ENCODE results near the gene SLC39A6. TPM values are rescaled to one million over a fixed set of nuclear protein-coding genes. Genes with fewer than 3 reads are reported as not detected.
"Not testable (repeated sequence)": the region's sequence is repeated elsewhere in the genome, so short reads cannot be mapped to it uniquely, and the experiment has no call there.

SLC39A6 gene
- total RNA-seq, 1 donor from 2014 or later = 28.9 TPM

DNA sequence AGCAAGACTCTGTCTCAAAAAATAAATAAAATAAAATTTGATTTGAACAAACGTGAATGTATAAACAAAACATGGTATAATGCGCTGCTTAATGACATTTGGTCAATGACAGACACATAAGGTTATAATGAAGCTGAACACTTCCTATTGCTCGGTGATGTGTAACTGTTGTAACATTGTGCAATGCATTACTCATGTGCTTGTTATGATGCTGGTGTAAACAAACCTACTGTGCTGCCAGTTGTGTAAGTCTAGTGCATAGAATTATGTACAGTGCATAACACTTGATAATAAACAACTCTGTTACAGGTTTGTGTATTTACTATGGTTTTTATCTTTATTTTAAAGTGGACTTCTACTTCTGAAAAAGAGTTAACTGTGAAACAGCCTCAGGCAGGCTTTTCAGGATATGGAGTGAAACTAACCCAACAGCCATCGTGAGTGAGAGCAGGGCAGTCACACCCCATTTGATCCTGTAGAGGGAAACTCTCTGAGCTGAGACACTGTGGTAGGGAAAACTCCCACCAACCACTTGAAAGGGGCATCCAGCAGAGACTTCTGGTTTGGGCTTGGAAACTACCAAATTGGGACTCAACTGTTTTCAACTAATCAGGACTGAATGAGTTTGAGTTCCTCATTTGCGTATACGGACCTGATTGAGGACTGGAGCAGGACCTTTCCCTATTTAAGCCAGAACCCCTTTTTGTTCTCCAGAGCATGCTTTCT is 53.1 kb downstream of the SLC39A6 start:
- Histone ChIP-seq H3K9me3 (peaks cover 3% of the 10 kb centered on the region), H3K4me3 (no peak overlapping the region), H3K27ac (no peak overlapping the region), H3K36me3 (no peaks in the 10 kb centered on the region), H3K27me3 (ENCODE audit: low read depth) (no peaks in the 10 kb centered on the region), H3K4me1 (no peaks in the 10 kb centered on the region)
- TF ChIP-seq, protein P1, sequence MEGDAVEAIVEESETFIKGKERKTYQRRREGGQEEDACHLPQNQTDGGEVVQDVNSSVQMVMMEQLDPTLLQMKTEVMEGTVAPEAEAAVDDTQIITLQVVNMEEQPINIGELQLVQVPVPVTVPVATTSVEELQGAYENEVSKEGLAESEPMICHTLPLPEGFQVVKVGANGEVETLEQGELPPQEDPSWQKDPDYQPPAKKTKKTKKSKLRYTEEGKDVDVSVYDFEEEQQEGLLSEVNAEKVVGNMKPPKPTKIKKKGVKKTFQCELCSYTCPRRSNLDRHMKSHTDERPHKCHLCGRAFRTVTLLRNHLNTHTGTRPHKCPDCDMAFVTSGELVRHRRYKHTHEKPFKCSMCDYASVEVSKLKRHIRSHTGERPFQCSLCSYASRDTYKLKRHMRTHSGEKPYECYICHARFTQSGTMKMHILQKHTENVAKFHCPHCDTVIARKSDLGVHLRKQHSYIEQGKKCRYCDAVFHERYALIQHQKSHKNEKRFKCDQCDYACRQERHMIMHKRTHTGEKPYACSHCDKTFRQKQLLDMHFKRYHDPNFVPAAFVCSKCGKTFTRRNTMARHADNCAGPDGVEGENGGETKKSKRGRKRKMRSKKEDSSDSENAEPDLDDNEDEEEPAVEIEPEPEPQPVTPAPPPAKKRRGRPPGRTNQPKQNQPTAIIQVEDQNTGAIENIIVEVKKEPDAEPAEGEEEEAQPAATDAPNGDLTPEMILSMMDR (IDR thresholded peaks at IDR 0.05) = no peak
- peak; percentile 64 to 72 for ATAC-seq
- intact Hi-C loops (cut with DNase I) = no loop called here
- no peak for DNase-seq

DNA sequence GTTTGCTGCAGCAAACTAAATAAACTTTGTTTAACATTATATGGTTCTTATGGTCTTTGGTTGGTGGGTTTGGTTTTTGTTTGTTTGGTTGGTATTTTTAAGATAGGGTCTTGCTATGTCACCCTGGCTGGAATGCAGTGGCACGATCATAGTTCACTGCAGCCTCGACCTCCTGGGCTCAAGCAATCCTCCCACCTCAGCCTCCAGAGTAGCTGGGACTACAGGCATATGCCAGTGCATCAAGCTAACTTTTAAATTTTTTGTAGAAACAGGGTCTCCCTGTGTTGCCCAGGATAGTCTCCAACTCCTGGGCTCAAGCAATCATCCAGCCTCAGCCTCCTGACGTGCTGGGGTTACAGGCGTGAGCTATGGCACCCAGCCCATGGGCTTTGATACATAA is 54.7 kb downstream of the SLC39A6 start:
- intact Hi-C loops (cut with DNase I) = no loop called here
- ATAC-seq = no peak
- Histone ChIP-seq H3K4me3 (no peak overlapping the region), H3K27ac (no peak overlapping the region), H3K27me3 (ENCODE audit: low read depth) (peaks cover under 1% of the 10 kb centered on the region), H3K36me3 (no peaks in the 10 kb centered on the region), H3K4me1 (no peaks in the 10 kb centered on the region), H3K9me3 (no peaks in the 10 kb centered on the region)
- TF ChIP-seq, protein P1 (IDR thresholded peaks at IDR 0.05) = no peak
- DNase-seq = no peak

DNA sequence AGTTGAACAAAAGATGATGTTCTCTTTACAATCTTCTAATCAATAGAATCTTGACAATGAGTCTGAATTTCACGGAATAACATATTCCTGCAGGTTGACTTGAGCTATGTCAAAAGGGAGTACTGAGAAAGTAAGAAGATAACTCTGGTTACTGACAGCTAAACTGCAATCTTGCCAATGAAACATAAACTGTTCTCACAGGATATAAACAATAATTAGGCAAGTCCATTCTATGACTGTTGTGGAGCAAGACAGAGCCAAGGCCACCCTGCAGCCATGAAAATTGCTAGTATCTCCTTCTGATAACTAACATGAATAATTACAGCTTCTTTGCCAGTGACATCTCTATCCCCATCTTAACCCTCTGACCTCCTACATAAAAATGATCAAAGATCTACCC is 55.5 kb downstream of the SLC39A6 start:
- TF ChIP-seq, protein P1 (IDR thresholded peaks at IDR 0.05) = no peak
- ATAC-seq (no peak), DNase-seq (no peak)
- no peaks in the 10 kb centered on the region for H3K36me3 ChIP-seq
- peaks cover 5% of the 10 kb centered on the region for H3K27me3 ChIP-seq (ENCODE audit: low read depth)
- intact Hi-C loops (cut with DNase I) = no loop called here
- no peaks in the 10 kb centered on the region for H3K9me3 ChIP-seq
- no peak overlapping the region for H3K4me3 ChIP-seq
- no peaks in the 10 kb centered on the region for H3K4me1 ChIP-seq
- no peak overlapping the region for H3K27ac ChIP-seq

DNA sequence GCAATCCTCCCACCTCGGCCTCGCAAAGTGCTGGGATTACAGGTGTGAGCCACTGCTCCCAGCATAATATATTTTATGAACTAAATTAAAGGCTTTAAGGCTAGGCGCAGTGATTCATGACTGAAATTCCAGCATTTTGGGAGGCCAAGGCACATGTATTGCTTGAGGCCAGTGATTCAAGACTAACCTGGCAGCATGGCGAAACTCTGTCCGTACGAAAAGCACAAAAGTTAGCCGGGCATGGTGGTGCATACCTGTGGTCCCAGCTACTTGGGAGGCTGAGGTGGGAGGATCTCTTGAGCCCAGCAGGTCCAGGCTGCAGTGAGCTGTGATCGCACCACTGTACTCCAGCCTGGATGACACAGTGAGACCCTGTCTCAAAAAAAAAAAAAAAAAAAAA is 56.7 kb downstream of the SLC39A6 start:
- H3K4me1 ChIP-seq; H3K9me3 ChIP-seq; H3K27me3 ChIP-seq (ENCODE audit: low read depth); DNase-seq; H3K4me3 ChIP-seq; ATAC-seq; intact Hi-C loops (cut with DNase I); H3K27ac ChIP-seq; H3K36me3 ChIP-seq: not testable (repeated sequence)

DNA sequence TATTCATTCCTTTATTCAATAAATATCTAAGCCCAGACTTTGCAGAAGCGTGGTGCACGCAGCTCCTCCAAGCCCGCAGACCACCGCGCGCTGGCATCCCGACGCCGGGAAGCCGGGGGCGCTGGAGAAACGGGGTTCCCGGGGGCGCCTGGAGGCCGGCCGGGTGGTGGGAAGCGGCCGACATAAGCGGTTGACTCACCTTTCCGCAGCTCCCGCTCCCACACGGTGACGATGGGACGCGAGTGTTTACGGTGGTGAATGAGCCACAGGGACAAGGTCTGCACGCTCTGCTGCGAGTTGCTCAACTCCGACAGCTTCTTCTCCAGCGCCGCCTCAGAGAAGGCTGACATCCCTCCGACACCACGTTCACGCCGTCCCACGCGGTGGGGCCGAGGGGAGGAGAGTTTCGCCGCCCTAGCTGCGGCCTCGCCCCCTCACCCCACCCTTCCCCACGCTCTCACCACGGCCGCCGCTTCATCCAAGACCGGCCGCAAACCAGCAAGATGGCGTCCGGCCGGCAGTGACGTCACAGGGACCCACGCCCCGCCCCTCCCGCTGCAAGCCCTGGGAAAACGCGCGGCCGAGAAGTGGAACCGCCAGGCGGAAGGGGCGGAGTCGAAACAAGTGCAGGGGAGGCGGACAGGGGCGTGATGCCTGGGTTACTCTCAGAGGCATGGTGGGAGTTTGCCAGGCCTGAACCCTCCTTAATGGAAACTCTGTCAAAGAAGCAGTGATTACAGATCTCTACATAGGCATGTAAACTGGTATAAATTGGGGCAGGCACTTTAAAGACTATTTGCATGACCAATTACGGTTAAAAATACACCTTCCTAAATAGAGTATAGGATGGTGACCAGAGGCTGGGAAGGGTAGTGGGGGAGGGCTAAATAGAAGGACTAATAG is 61.8 kb downstream of the SLC39A6 start, which contains the start of gene RPRD1A:
Gene RPRD1A (minus strand): TSS at position 505 of the 903 bp plus-strand sequence. CDS start 155 bp downstream, at position 350.
- ATAC-seq (peak; percentile 98 to 99), DNase-seq (peak; percentile 99)
- Histone ChIP-seq H3K4me1 (peaks cover 20% of the 10 kb centered on the region), H3K27ac (peak within 1 kb of the TSS; percentile 93), H3K27me3 (ENCODE audit: low read depth) (peaks cover 5% of the 10 kb centered on the region), H3K9me3 (no peaks in the 10 kb centered on the region), H3K4me3 (peak within 1 kb of the TSS; percentile 94), H3K36me3 (no peaks in the 10 kb centered on the region)
- intact Hi-C loops (cut with DNase I) = no loop called here
- TF ChIP-seq, protein P1 (IDR thresholded peaks at IDR 0.05) = no peak
